NCI-H2227 (cell line): ENCODE measurements around the gene SLC39A11.

Source experiments
- DNase-seq: peaks from one replicate; lab custom pipeline; 2025; ENCODE audit not compliant: unreplicated experiment; lab: John Stamatoyannopoulos, UW

The SLC39A11 gene

DNA sequence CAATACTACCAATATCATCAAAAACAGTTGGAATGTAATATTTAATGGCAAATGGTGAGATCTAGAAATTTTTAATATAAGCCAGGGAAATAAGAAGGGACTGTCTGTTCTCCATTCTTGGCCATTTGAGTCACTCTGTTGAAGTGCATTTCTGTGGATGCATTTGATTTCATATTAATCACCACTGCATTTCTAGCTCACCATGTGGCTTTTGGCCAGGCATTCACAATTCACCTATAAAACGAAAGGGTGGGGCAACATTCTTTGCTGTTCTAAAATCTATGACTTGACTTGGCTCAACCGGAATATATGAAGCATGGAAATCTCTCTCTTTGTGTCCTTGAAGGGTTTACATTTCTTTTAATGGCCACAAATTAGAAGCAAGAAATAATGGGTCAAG is 483.0 kb downstream of the SLC39A11 start:
- DNase-seq, result no peak

DNA sequence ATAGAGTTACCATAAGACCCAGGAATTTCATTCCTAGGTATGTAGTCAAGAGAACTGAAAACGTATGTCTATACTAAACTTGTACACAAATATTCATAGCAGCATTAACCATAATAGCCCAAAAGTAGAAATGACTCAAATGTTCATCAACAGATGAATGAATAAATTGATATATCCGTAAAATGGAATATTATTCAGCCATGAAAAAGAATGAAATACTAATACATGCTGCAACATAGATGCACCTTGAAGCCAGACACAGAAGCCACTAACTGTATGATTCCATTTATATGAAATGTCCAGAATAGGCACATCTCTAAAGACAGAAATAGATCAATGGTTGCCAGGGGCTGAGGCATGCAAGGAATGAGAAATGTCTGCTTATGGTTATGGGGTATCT is 484.1 kb downstream of the SLC39A11 start:
- DNase-seq, result no peak

DNA sequence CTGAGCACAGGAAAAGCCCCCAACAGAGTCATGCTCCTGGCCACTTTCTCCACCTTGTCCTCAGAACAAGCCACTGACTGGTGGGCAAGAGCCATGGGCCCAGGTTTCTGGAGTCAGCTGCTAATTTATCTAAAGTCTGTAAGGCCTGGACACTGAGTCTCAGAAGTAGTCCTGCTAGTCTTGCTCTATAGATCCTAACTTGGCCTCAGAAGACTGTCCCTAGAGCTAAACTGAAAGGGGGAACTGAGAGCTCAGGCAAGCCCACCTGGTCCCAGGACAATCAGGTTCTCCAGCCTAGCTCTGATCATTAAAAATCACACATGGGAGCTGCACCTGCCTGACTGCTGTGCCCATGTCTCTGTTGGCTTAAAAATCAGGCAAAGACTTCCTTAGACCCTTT is 485.8 kb downstream of the SLC39A11 start:
- DNase-seq, result no peak

DNA sequence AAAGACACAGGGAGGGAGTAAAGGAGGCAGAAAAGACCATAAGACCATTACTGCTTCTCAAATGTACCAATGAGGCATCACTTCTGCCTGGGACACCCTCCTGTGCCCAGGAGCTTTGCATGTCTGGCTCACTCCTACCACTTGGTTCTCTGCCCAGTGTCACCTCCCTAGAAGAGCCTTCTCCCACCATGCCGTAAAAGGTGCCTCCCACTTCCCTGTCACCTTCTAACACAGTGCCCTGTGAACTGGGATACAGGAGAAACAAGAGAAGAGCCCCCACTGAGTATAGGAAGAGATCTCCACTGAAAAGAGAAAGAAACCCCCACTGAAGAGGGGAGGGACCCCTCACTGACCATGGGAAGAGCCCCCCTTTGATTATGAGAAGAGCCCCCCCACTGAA is 486.9 kb downstream of the SLC39A11 start:
- DNase-seq, result no peak

DNA sequence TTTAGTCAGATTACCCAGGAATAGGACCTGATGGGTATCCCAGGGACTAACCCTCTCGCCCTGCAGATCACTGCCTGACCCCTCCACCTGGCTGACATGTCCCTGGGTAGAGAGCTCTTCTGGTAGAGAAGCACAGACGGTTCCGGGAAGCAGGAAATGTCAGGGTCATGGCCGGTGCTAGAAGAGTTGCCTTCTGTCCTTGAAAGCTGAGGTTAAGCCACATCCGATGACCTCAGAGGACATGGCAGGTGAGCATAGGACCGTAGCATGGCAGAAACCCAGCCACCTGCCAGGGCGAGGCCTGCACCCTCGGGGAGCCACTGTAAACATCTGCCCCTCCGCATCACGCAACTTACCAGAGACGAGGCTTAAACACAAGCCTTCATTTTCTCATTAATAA is 488.0 kb downstream of the SLC39A11 start:
- no peak for DNase-seq

DNA sequence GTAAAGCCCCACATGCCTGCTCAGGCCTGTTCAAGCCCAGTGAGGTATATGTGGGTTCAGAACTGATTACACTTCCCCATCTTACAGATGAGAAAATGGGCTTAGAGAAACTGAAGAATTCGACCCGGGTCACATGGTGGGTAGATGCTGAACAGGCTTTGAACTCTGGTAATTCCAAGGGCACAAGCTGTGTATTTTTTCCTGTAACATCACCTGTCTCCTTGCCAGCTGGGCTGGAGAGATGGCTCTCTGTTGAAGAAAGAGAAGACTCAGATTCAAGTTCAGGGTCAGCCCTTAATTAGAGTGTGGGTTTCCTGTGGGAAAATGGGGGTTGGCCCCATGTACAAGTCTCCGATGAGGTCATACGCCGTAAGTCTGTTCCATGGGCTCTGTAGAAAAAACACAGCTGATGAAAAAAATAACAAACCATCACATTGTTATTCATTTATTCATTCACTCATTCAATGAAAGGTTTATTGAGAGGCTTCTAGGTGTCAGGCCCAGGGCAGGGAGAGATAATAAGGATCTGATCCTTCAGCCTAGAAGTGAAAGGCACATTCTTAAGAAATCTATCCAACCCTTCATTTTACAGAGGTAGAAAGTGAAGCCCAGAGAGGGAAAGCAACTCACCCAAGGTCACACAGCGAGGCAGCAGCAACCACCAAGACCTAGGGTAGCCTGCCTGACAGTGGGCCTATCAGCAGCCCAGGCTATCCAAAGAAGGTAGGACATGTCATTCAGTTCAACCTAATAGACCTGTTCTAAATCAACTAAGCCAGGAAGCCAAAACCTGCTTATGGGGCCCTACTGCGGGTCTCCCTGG is 488.9 kb downstream of the SLC39A11 start:
- DNase-seq, result no peak

DNA sequence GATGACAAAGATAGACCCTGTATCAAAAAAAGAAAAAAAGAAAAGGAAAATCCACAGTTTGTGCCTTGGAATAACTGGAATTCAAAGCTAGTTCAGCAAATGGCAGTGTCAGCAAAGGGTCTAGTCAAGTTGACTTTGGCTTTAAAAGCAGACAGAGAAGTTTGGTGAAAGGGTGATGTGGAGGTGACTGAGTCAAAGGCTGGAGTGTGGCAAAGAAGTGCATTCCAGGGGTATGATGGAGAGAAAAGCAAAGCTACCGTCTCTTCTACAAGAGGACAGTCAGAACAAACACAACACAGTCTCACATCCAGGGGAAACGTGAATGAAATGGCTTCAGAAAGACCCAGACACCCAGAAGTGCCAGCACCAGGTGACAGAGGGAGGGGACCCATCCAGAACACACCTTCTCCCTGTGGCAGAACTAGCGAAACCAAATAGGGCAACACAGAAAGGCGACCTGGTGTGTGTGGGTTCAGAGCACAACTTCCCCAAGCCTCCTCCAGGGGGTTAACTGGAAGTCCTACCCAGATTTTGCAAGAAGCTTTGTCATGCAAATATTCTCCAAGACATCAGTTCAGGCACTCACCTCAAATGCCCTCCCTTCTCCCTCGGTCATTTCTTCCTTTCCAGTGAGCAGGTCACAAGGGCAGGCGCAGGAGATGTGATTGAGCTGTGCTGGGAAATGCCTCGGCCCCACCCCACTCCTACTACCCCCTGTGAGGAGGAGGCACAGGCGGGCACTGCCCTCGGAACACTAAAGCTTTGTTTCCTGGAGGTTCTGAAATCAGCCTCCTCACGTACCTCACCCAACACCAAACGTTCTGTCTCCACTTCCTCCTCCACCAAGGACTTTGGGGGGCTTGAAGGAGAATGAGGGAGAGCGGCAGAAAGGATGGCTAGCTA is 489.7 kb downstream of the SLC39A11 start:
- peak; percentile 61 for DNase-seq

DNA sequence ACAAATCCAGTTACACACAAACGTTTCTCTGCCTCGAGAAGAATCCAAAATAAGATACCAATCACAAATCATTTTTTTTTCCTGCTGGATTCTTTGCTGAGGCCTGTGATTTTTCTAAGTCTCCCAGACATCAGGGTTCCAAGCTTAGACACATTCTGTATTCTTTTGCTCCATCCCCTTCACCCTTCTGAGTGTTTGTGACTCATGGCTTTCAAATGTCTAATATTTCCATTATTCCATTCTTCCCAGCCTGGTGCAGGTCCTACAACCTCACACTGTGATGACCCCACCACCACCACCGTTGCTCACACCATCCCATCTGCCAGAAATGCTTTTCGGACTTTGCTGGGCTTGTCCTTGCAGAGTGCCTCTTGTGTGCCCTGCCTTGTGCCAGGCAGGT is 491.6 kb downstream of the SLC39A11 start:
- no peak for DNase-seq

DNA sequence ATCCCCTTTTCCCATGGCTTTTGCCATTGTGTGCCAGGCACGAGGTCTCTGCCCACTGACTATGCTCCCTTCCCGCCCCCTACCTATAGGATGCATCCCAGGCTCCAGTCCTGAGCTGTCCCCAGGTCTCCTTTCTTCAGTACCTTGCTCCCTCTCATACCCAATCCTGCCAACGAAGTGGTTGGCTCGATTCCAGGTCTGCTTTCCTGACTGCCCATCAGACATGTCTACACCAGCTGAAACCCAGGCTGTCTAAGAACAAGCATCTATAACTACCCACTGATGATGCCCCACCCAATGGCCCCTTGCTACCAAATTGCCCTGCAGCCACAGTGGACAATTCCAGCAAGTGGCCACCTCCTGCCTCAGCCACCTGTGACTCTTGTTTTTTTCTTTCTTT is 492.6 kb downstream of the SLC39A11 start:
- DNase-seq, result no peak

DNA sequence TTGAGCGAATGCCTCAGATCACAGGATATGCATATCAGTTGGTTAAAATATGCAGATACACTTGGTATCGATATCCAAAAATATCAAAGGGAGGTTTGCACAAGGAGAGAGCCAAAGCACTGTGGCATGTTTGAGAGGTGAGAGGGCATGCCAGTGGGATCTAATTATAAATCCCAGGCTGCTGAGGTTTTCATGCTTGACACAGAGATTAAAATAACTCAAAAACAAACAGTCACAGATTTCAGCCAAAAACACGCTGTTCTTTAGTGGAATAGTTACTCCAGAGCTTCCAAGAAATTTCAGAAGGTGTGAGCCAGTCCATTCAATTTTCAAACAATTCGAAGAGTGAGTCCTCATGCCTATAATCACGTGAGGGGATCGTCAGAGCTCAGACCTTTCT is 493.8 kb downstream of the SLC39A11 start:
- DNase-seq, result no peak

DNA sequence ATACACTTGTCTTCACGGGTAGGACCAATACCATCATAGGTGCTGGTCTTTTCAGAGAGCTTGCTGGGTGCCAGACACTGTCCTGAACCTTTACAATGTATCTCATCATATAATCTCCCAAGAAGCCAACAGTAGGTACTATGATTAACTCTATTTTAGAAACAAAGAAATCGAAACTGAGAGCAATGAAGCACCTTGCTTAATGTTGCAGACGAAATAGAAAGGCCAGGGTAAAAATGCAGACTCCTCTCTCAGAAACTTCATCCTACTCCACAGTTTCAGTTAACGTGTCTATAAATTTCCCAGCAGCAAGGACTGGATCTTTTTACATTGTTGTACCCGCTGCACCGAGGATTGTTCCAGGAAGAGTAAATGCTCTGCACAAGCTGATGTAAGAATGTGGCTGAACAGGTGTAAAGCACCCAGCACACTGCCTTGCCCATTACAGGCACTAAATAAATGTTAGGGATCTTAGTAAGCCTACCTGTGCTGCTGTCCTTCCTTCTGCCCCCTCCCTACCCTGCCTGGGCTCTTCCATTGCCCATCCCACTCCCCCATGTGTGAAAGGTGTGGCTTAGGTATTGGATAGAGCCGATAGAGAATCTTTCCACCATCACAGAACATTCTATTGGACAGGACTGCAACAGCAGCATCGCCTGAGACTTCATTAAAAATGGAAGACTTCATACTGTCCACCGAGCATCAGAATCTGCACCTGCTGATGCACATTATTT is 495.0 kb downstream of the SLC39A11 start:
- no peak for DNase-seq
